ENCODE results near the gene HPS3.

DNA sequence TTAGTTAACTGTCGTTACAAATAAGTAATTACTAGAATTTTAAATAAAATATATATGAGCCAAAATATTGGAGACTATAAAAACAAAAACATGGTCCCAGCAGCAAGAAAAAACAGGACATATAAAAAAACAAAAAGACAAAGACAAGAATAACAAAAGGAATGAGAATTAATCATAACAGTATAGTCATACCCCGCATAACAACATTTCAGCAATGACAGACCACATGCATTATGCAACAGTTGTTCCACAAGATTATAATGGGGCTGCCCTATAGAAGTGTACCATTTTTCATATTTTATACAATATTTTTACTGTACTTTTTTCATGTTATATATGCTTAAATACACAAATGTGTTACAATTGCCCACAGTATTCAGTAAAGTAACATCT is 48.7 kb upstream of the HPS3 start:
- TF ChIP-seq CTCF (conservative IDR thresholded peaks at IDR 0.05; ENCODE audit: low read depth, low read length) (no peak), POLR2A (IDR thresholded peaks at IDR 0.05; ENCODE audit: low read depth, low read length) (no peak), CEBPB (IDR thresholded peaks at IDR 0.05; ENCODE audit: low read depth, low read length) (peak; percentile 86)
- TF ChIP-seq, protein P1, sequence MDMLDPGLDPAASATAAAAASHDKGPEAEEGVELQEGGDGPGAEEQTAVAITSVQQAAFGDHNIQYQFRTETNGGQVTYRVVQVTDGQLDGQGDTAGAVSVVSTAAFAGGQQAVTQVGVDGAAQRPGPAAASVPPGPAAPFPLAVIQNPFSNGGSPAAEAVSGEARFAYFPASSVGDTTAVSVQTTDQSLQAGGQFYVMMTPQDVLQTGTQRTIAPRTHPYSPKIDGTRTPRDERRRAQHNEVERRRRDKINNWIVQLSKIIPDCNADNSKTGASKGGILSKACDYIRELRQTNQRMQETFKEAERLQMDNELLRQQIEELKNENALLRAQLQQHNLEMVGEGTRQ (IDR thresholded peaks at IDR 0.05; ENCODE audit: low read depth, low read length): no peak

All from IMR-90 (cell line).